ENCODE measurements around the gene KIAA0586. TPM values are rescaled to one million over a fixed set of nuclear protein-coding genes. Genes with fewer than 3 reads are reported as not detected.
A peak's percentile ranks its signal among the peaks of the same experiment; 100 is the strongest.
"Not testable (repeated sequence)": the region's sequence is repeated elsewhere in the genome, so short reads cannot be mapped to it uniquely, and the experiment has no call there.

The KIAA0586 gene
- total and polyA plus RNA-seq, 5 donors from 2014 or later: 16.8 to 34.3 (median 28.0) TPM

- H3K4me3 ChIP-seq (ENCODE audit: low read depth, low read length): no peak overlapping the region
- no peak overlapping the region for H3K27ac ChIP-seq (ENCODE audit: insufficient read depth, low read length, poor library complexity, severe bottlenecking)
- DNase-seq: no peak
- Mint-ChIP-seq H3K36me3 (peaks cover 28% of the 10 kb centered on the region), H3K27me3 (peaks cover 4% of the 10 kb centered on the region), H3K9me3 (no peaks in the 10 kb centered on the region), H3K27ac (no peak overlapping the region), H3K4me3 (no peak overlapping the region), H3K4me1 (peaks cover 0 to 3% (median 0%) of the 10 kb centered on the region in 4 donors)
- H3K27me3 ChIP-seq (ENCODE audit: control insufficient read depth, insufficient read depth, low read length): no peaks in the 10 kb centered on the region
- H3K36me3 ChIP-seq (ENCODE audit: control insufficient read depth, insufficient read depth, low read length): peaks cover 72% of the 10 kb centered on the region
- no peaks in the 10 kb centered on the region for H3K9me3 ChIP-seq (ENCODE audit: control insufficient read depth in 2 of 2, low read length in 2 of 2)
- H3K4me1 ChIP-seq (ENCODE audit: control insufficient read depth, insufficient read depth, low read length, poor library complexity, severe bottlenecking): no peaks in the 10 kb centered on the region
- ATAC-seq (ENCODE audit: low read depth in 2 of 2): no peak
Measured at GRCh38 chr14:58466459-58466858, 38.9 kb downstream of the KIAA0586 start.

- H3K4me3 Mint-ChIP-seq: no peak overlapping the region
- no peak overlapping the region for H3K27ac Mint-ChIP-seq
- H3K9me3 ChIP-seq (ENCODE audit: control insufficient read depth in 2 of 2, low read length in 2 of 2): no peaks in the 10 kb centered on the region
- H3K36me3 Mint-ChIP-seq: peaks cover 33% of the 10 kb centered on the region
- H3K27me3 ChIP-seq (ENCODE audit: control insufficient read depth, insufficient read depth, low read length): no peaks in the 10 kb centered on the region
- no peak for ATAC-seq (ENCODE audit: low read depth in 2 of 2)
- H3K27ac ChIP-seq (ENCODE audit: insufficient read depth, low read length, poor library complexity, severe bottlenecking): no peak overlapping the region
- peaks cover 68% of the 10 kb centered on the region for H3K36me3 ChIP-seq (ENCODE audit: control insufficient read depth, insufficient read depth, low read length)
- peaks cover 2% of the 10 kb centered on the region for H3K27me3 Mint-ChIP-seq
- no peaks in the 10 kb centered on the region for H3K9me3 Mint-ChIP-seq
- H3K4me1 Mint-ChIP-seq: peaks cover 0 to 4% (median 1%) of the 10 kb centered on the region in 4 donors
- no peak for DNase-seq
- H3K4me1 ChIP-seq (ENCODE audit: control insufficient read depth, insufficient read depth, low read length, poor library complexity, severe bottlenecking): no peaks in the 10 kb centered on the region
- no peak overlapping the region for H3K4me3 ChIP-seq (ENCODE audit: low read depth, low read length)
Measured at GRCh38 chr14:58467575-58467974, 40.1 kb downstream of the KIAA0586 start.

- H3K36me3 Mint-ChIP-seq: peaks cover 27% of the 10 kb centered on the region
- Histone ChIP-seq H3K4me3 (ENCODE audit: low read depth, low read length) (no peak overlapping the region), H3K9me3 (ENCODE audit: control insufficient read depth in 2 of 2, low read length in 2 of 2) (no peaks in the 10 kb centered on the region), H3K4me1 (ENCODE audit: control insufficient read depth, insufficient read depth, low read length, poor library complexity, severe bottlenecking) (no peaks in the 10 kb centered on the region), H3K27me3 (ENCODE audit: control insufficient read depth, insufficient read depth, low read length) (no peaks in the 10 kb centered on the region), H3K36me3 (ENCODE audit: control insufficient read depth, insufficient read depth, low read length) (peaks cover 56% of the 10 kb centered on the region), H3K27ac (ENCODE audit: insufficient read depth, low read length, poor library complexity, severe bottlenecking) (no peak overlapping the region)
- H3K27ac Mint-ChIP-seq: peak overlapping the region in 2 of 3 donors; percentile 38 to 79
- ATAC-seq (ENCODE audit: low read depth in 2 of 2) (no peak), DNase-seq (no peak)
- H3K9me3 Mint-ChIP-seq: no peaks in the 10 kb centered on the region
- peaks cover 0 to 5% (median 1%) of the 10 kb centered on the region in 4 donors for H3K4me1 Mint-ChIP-seq
- H3K27me3 Mint-ChIP-seq: no peaks in the 10 kb centered on the region
- H3K4me3 Mint-ChIP-seq: peak overlapping the region in 1 of 4 donors; percentile 71
Measured at GRCh38 chr14:58469309-58469708, 41.8 kb downstream of the KIAA0586 start.

- Mint-ChIP-seq H3K4me3 (no peak overlapping the region), H3K27ac (no peak overlapping the region), H3K9me3 (no peaks in the 10 kb centered on the region), H3K4me1 (peaks cover 0 to 5% (median 4%) of the 10 kb centered on the region in 4 donors), H3K27me3 (no peaks in the 10 kb centered on the region), H3K36me3 (peaks cover 47% of the 10 kb centered on the region)
- H3K36me3 ChIP-seq (ENCODE audit: control insufficient read depth, insufficient read depth, low read length): peaks cover 48% of the 10 kb centered on the region
- DNase-seq (no peak), ATAC-seq (ENCODE audit: low read depth in 2 of 2) (no peak)
- no peaks in the 10 kb centered on the region for H3K27me3 ChIP-seq (ENCODE audit: control insufficient read depth, insufficient read depth, low read length)
- no peaks in the 10 kb centered on the region for H3K9me3 ChIP-seq (ENCODE audit: control insufficient read depth in 2 of 2, low read length in 2 of 2)
- H3K27ac ChIP-seq (ENCODE audit: insufficient read depth, low read length, poor library complexity, severe bottlenecking): no peak overlapping the region
- no peak overlapping the region for H3K4me3 ChIP-seq (ENCODE audit: low read depth, low read length)
- H3K4me1 ChIP-seq (ENCODE audit: control insufficient read depth, insufficient read depth, low read length, poor library complexity, severe bottlenecking): no peaks in the 10 kb centered on the region
Measured at GRCh38 chr14:58476320-58476719, 48.8 kb downstream of the KIAA0586 start.

- Mint-ChIP-seq H3K4me3 (no peak overlapping the region), H3K9me3 (no peaks in the 10 kb centered on the region), H3K27ac (no peak overlapping the region), H3K4me1 (peaks cover 0 to 5% (median 2%) of the 10 kb centered on the region in 4 donors), H3K27me3 (no peaks in the 10 kb centered on the region), H3K36me3 (peaks cover 41% of the 10 kb centered on the region)
- H3K4me3 ChIP-seq (ENCODE audit: low read depth, low read length): no peak overlapping the region
- ATAC-seq (ENCODE audit: low read depth in 2 of 2) (no peak), DNase-seq (no peak)
- no peak overlapping the region for H3K27ac ChIP-seq (ENCODE audit: insufficient read depth, low read length, poor library complexity, severe bottlenecking)
- H3K4me1 ChIP-seq (ENCODE audit: control insufficient read depth, insufficient read depth, low read length, poor library complexity, severe bottlenecking): no peaks in the 10 kb centered on the region
- H3K36me3 ChIP-seq (ENCODE audit: control insufficient read depth, insufficient read depth, low read length): peaks cover 48% of the 10 kb centered on the region
- H3K27me3 ChIP-seq (ENCODE audit: control insufficient read depth, insufficient read depth, low read length): no peaks in the 10 kb centered on the region
- no peaks in the 10 kb centered on the region for H3K9me3 ChIP-seq (ENCODE audit: control insufficient read depth in 2 of 2, low read length in 2 of 2)
Measured at GRCh38 chr14:58477653-58478052, 50.1 kb downstream of the KIAA0586 start.

- H3K36me3 ChIP-seq (ENCODE audit: control insufficient read depth, insufficient read depth, low read length): peaks cover 53% of the 10 kb centered on the region
- not testable (repeated sequence) for H3K27ac Mint-ChIP-seq; ATAC-seq (ENCODE audit: low read depth in 2 of 2); DNase-seq; H3K9me3 Mint-ChIP-seq; H3K9me3 ChIP-seq (ENCODE audit: control insufficient read depth in 2 of 2, low read length in 2 of 2); H3K27me3 ChIP-seq (ENCODE audit: control insufficient read depth, insufficient read depth, low read length); H3K4me1 Mint-ChIP-seq; H3K4me3 Mint-ChIP-seq; H3K4me3 ChIP-seq (ENCODE audit: low read depth, low read length); H3K27me3 Mint-ChIP-seq; H3K4me1 ChIP-seq (ENCODE audit: control insufficient read depth, insufficient read depth, low read length, poor library complexity, severe bottlenecking); H3K27ac ChIP-seq (ENCODE audit: insufficient read depth, low read length, poor library complexity, severe bottlenecking)
- peaks cover 43% of the 10 kb centered on the region for H3K36me3 Mint-ChIP-seq
Measured at GRCh38 chr14:58478329-58478728, 50.8 kb downstream of the KIAA0586 start.

- ATAC-seq (ENCODE audit: low read depth in 2 of 2): no peak
- no peaks in the 10 kb centered on the region for H3K9me3 Mint-ChIP-seq
Measured at GRCh38 chr14:58479975-58480374, 52.5 kb downstream of the KIAA0586 start.

GRCh38 chr14:58484176-58484575, 56.7 kb downstream of the KIAA0586 start:
- Histone ChIP-seq H3K4me1 (ENCODE audit: control insufficient read depth, insufficient read depth, low read length, poor library complexity, severe bottlenecking) (no peaks in the 10 kb centered on the region), H3K36me3 (ENCODE audit: control insufficient read depth, insufficient read depth, low read length) (peaks cover 60% of the 10 kb centered on the region), H3K27me3 (ENCODE audit: control insufficient read depth, insufficient read depth, low read length) (no peaks in the 10 kb centered on the region), H3K4me3 (ENCODE audit: low read depth, low read length) (no peak overlapping the region), H3K27ac (ENCODE audit: insufficient read depth, low read length, poor library complexity, severe bottlenecking) (no peak overlapping the region), H3K9me3 (ENCODE audit: control insufficient read depth in 2 of 2, low read length in 2 of 2) (no peaks in the 10 kb centered on the region)
- no peaks in the 10 kb centered on the region for H3K27me3 Mint-ChIP-seq
- H3K36me3 Mint-ChIP-seq: peaks cover 38% of the 10 kb centered on the region
- H3K27ac Mint-ChIP-seq: no peak overlapping the region
- ATAC-seq (ENCODE audit: low read depth in 2 of 2): no peak
- H3K4me1 Mint-ChIP-seq: peaks cover 0 to 8% (median 1%) of the 10 kb centered on the region in 4 donors
- H3K4me3 Mint-ChIP-seq: no peak overlapping the region
- no peaks in the 10 kb centered on the region for H3K9me3 Mint-ChIP-seq
- no peak for DNase-seq

More at GRCh38 chr14:58479975-58480374, 52.5 kb downstream of the KIAA0586 start:
- DNase-seq: no peak
- H3K27ac Mint-ChIP-seq: peak overlapping the region in 1 of 3 donors; percentile 64
- Histone ChIP-seq H3K27ac (ENCODE audit: insufficient read depth, low read length, poor library complexity, severe bottlenecking) (no peak overlapping the region), H3K9me3 (ENCODE audit: control insufficient read depth in 2 of 2, low read length in 2 of 2) (no peaks in the 10 kb centered on the region), H3K36me3 (ENCODE audit: control insufficient read depth, insufficient read depth, low read length) (peaks cover 52% of the 10 kb centered on the region), H3K27me3 (ENCODE audit: control insufficient read depth, insufficient read depth, low read length) (no peaks in the 10 kb centered on the region), H3K4me1 (ENCODE audit: control insufficient read depth, insufficient read depth, low read length, poor library complexity, severe bottlenecking) (no peaks in the 10 kb centered on the region), H3K4me3 (ENCODE audit: low read depth, low read length) (no peak overlapping the region)
- peaks cover 0 to 5% (median 2%) of the 10 kb centered on the region in 4 donors for H3K4me1 Mint-ChIP-seq
- H3K4me3 Mint-ChIP-seq: no peak overlapping the region
- H3K27me3 Mint-ChIP-seq: no peaks in the 10 kb centered on the region
- H3K36me3 Mint-ChIP-seq: peaks cover 36% of the 10 kb centered on the region
